ENCODE results near the gene DOK4. TPM values are rescaled to one million over a fixed set of nuclear protein-coding genes. Genes with fewer than 3 reads are reported as not detected.
"Not testable (repeated sequence)": the region's sequence is repeated elsewhere in the genome, so short reads cannot be mapped to it uniquely, and the experiment has no call there.

DOK4 gene
- total RNA-seq, 1 experiment from 2014 or later: 122 TPM

GRCh38 chr16:57444711-57445110, 41.6 kb downstream of the DOK4 start:
- H3K4me3 Mint-ChIP-seq (ENCODE audit: unreplicated experiment): no peak overlapping the region
- POLR2A ChIA-PET: no interaction called here

GRCh38 chr16:57440551-57440950, 45.7 kb downstream of the DOK4 start:
- H3K9me3 Mint-ChIP-seq (ENCODE audit: unreplicated experiment): peaks cover 16% of the 10 kb centered on the region
- BruUV-seq (replicated peaks); H3K4me1 ChIP-seq; H3K4me1 Mint-ChIP-seq (ENCODE audit: low read depth, unreplicated experiment); H3K27me3 Mint-ChIP-seq (ENCODE audit: insufficient read depth, unreplicated experiment); POLR2A ChIA-PET; H3K27ac Mint-ChIP-seq (ENCODE audit: unreplicated experiment); DNase-seq; H3K4me3 Mint-ChIP-seq (ENCODE audit: unreplicated experiment); H3K27me3 ChIP-seq (replicated peaks; ENCODE audit: control insufficient read depth, insufficient read depth, low read length); H3K4me3 ChIP-seq (ENCODE audit: low read depth, low read length); H3K36me3 ChIP-seq (ENCODE audit: control insufficient read depth, insufficient read depth, low read length); intact Hi-C loops (cut with micrococcal nuclease; ENCODE audit: unreplicated experiment): not testable (repeated sequence)
- H3K36me3 Mint-ChIP-seq (ENCODE audit: insufficient read depth, unreplicated experiment): peaks cover 46% of the 10 kb centered on the region
- H3K9me3 ChIP-seq: peaks cover 13% of the 10 kb centered on the region
- CTCF ChIA-PET: interaction anchor here (0.5 kb wide), 1 partner anchor 16 kb away, joined by 5 read pairs; no protein-coding TSS in a partner anchor

More at GRCh38 chr16:57444711-57445110, 41.6 kb downstream of the DOK4 start:
- peaks cover 14% of the 10 kb centered on the region for H3K9me3 Mint-ChIP-seq (ENCODE audit: unreplicated experiment)
- intact Hi-C loops (cut with micrococcal nuclease; ENCODE audit: unreplicated experiment): no loop called here
- CTCF ChIA-PET: interaction anchor here (0.6 kb wide), 1 partner anchor 26 kb away, joined by 3 read pairs; no protein-coding TSS in a partner anchor
- H3K27ac Mint-ChIP-seq (ENCODE audit: unreplicated experiment): no peak overlapping the region
- H3K27me3 ChIP-seq (replicated peaks; ENCODE audit: control insufficient read depth, insufficient read depth, low read length): no peaks in the 10 kb centered on the region
- no peak for DNase-seq
- peaks cover 13% of the 10 kb centered on the region for H3K9me3 ChIP-seq
- H3K4me3 ChIP-seq (ENCODE audit: low read depth, low read length): no peak overlapping the region
- TF ChIP-seq CTCF (IDR thresholded peaks at IDR 0.05; ENCODE audit: insufficient read depth in 1 of 2, low read depth in 1 of 2, low read length in 1 of 2, severe bottlenecking in 1 of 2, unreplicated experiment in 1 of 2): no peak
- peaks cover 3% of the 10 kb centered on the region; the same call in 1 of the 2 replicates for H3K4me1 ChIP-seq
- peaks cover 41% of the 10 kb centered on the region for H3K36me3 Mint-ChIP-seq (ENCODE audit: insufficient read depth, unreplicated experiment)
- BruUV-seq (replicated peaks): no TSS peak
- H3K27me3 Mint-ChIP-seq (ENCODE audit: insufficient read depth, unreplicated experiment): no peaks in the 10 kb centered on the region
- H3K4me1 Mint-ChIP-seq (ENCODE audit: low read depth, unreplicated experiment): peaks cover 5% of the 10 kb centered on the region
- peaks cover 2% of the 10 kb centered on the region; the same call in 1 of the 2 replicates for H3K36me3 ChIP-seq (ENCODE audit: control insufficient read depth, insufficient read depth, low read length)

- DNase-seq; H3K27me3 Mint-ChIP-seq (ENCODE audit: insufficient read depth, unreplicated experiment); H3K4me3 Mint-ChIP-seq (ENCODE audit: unreplicated experiment); BruUV-seq (replicated peaks); H3K27ac Mint-ChIP-seq (ENCODE audit: unreplicated experiment); CTCF ChIA-PET; POLR2A ChIA-PET; intact Hi-C loops (cut with micrococcal nuclease; ENCODE audit: unreplicated experiment); H3K36me3 ChIP-seq (ENCODE audit: control insufficient read depth, insufficient read depth, low read length); H3K4me1 Mint-ChIP-seq (ENCODE audit: low read depth, unreplicated experiment); H3K4me1 ChIP-seq; H3K4me3 ChIP-seq (ENCODE audit: low read depth, low read length); H3K27me3 ChIP-seq (replicated peaks; ENCODE audit: control insufficient read depth, insufficient read depth, low read length): not testable (repeated sequence)
- Mint-ChIP-seq H3K36me3 (ENCODE audit: insufficient read depth, unreplicated experiment) (peaks cover 49% of the 10 kb centered on the region), H3K9me3 (ENCODE audit: unreplicated experiment) (peaks cover 16% of the 10 kb centered on the region)
- peaks cover 13% of the 10 kb centered on the region for H3K9me3 ChIP-seq
Measured at GRCh38 chr16:57439947-57440346, 46.3 kb downstream of the DOK4 start.

- Mint-ChIP-seq H3K4me3 (ENCODE audit: unreplicated experiment) (no peak overlapping the region), H3K27me3 (ENCODE audit: insufficient read depth, unreplicated experiment) (no peaks in the 10 kb centered on the region), H3K27ac (ENCODE audit: unreplicated experiment) (no peak overlapping the region), H3K4me1 (ENCODE audit: low read depth, unreplicated experiment) (no peaks in the 10 kb centered on the region), H3K36me3 (ENCODE audit: insufficient read depth, unreplicated experiment) (peaks cover 75% of the 10 kb centered on the region), H3K9me3 (ENCODE audit: unreplicated experiment) (peaks cover 13% of the 10 kb centered on the region)
- Histone ChIP-seq H3K4me3 (ENCODE audit: low read depth, low read length) (no peak overlapping the region), H3K9me3 (peaks cover 12% of the 10 kb centered on the region), H3K27me3 (replicated peaks; ENCODE audit: control insufficient read depth, insufficient read depth, low read length) (no peaks in the 10 kb centered on the region), H3K36me3 (ENCODE audit: control insufficient read depth, insufficient read depth, low read length) (peaks cover 8% of the 10 kb centered on the region), H3K4me1 (no peaks in the 10 kb centered on the region)
- no peak for TF ChIP-seq CTCF (IDR thresholded peaks at IDR 0.05; ENCODE audit: insufficient read depth in 1 of 2, low read depth in 1 of 2, low read length in 1 of 2, severe bottlenecking in 1 of 2, unreplicated experiment in 1 of 2)
- CTCF ChIA-PET: interaction anchor here (0.7 to 0.8 kb wide), 2 partner anchors 19 to 103 kb away, joined by 3 read pairs; no protein-coding TSS in a partner anchor
- DNase-seq: no peak
- POLR2A ChIA-PET: no interaction called here
- no TSS peak for BruUV-seq (replicated peaks)
- intact Hi-C loops (cut with micrococcal nuclease; ENCODE audit: unreplicated experiment): no loop called here
Measured at GRCh38 chr16:57435838-57436237, 50.5 kb downstream of the DOK4 start.
